Measurements from ENCODE around the gene METTL21C.

The METTL21C gene

DNA sequence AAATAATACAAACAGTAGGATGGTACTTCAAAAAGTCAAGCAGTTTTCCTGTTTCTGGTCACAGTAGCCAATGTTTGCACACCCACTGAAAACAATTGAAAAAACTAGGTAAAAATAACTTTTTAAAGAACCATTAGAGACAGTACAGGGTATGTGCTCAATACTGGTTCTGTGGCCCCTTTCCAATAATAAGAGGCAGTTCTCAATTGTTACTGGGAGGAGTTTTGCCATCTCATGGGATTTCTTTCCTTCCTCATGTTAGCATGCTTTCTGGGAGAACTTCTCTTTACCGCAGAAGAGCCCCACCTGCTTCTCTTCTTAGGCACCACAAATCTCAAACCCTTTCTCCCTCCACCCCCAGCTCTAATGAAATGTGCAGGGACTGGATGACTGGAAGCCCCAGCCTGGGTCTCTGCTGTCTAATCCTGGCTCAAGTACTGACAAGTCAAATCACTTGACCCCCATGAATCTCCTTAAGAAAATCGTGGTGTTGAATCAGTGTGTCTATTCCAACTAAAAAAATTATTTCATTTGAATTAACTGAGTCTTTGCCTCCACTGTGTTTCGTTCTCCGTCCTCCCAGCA is 14.6 kb downstream of the METTL21C start:
- H3K27me3 ChIP-seq, result no peaks in the 10 kb centered on the region
- peaks cover 0 to 7% (median 0%) of the 10 kb centered on the region in 11 experiments; a peak in 4 of 22 replicates for H3K9me3 ChIP-seq (replicated peaks in 1 of 11)
- no peak for TF ChIP-seq Cebpa-rat (IDR thresholded peaks at IDR 0.05)
- no peak overlapping the region for H3K4me3 ChIP-seq
- peaks cover 21 to 42% (median 23%) of the 10 kb centered on the region in 10 experiments for H3K4me1 ChIP-seq
- peak overlapping the region; percentile 36 to 82 (median 66) for H3K4me2 ChIP-seq
- H3K36me3 ChIP-seq, result peaks cover 46 to 52% (median 50%) of the 10 kb centered on the region in 11 experiments
- H4K20me1 ChIP-seq, result peaks cover 0 to 6% (median 0%) of the 10 kb centered on the region in 11 experiments; a peak in 3 of 22 replicates
- peak overlapping the region in 2 of 11 experiments; percentile 22 to 31; a peak in 1 of 22 replicates for H3K9ac ChIP-seq
- H3K27ac ChIP-seq, result peak overlapping the region in 9 of 11 experiments; percentile 1 to 67 (median 54); a peak in 13 of 22 replicates

DNA sequence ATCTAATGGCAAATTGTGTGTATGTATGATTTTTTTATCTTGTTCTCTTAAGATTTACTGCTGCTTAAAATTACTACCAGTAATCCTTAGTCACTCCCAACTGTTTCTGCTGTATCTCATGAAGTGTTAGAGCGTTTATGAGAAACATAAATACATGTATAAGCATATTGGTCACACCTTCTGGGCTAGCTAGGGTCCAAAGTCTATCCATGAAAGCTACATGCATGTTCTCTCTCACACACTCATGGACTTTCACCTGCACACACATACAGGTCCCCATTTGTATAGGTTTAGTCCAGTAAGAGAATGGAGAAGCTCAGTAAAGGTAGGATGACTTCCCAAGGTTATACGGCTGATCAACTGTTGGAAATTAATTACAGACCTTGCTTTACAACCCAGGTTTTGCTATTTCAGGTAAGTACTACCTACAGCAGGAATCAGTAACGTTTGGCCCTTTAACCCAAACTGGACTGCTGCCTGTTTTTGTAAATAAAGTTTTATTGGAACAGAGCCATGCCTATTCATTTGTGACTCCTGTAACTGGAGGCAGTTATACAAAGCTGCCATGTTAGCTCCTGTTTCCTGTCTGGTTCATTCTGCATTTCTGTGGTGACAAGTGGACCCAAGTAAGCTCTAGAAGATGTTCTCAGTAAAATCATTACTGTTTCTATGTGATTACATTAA is 15.3 kb downstream of the METTL21C start:
- Histone ChIP-seq H3K9ac (no peak overlapping the region), H3K4me2 (peak overlapping the region; percentile 5 to 82 (median 66); a peak in 20 of 22 replicates), H4K20me1 (peaks cover 0 to 6% (median 0%) of the 10 kb centered on the region in 11 experiments; a peak in 3 of 22 replicates), H3K27ac (peak overlapping the region in 7 of 11 experiments; percentile 29 to 67 (median 59); a peak in 8 of 22 replicates), H3K4me1 (peaks cover 21 to 42% (median 23%) of the 10 kb centered on the region in 10 experiments), H3K9me3 (replicated peaks in 1 of 11) (peaks cover 0 to 7% (median 0%) of the 10 kb centered on the region in 11 experiments; a peak in 4 of 22 replicates), H3K4me3 (no peak overlapping the region; a peak in 1 of 20 replicates), H3K27me3 (no peaks in the 10 kb centered on the region), H3K36me3 (peaks cover 52 to 58% (median 56%) of the 10 kb centered on the region in 11 experiments)
- TF ChIP-seq Cebpa-rat (IDR thresholded peaks at IDR 0.05), result no peak

DNA sequence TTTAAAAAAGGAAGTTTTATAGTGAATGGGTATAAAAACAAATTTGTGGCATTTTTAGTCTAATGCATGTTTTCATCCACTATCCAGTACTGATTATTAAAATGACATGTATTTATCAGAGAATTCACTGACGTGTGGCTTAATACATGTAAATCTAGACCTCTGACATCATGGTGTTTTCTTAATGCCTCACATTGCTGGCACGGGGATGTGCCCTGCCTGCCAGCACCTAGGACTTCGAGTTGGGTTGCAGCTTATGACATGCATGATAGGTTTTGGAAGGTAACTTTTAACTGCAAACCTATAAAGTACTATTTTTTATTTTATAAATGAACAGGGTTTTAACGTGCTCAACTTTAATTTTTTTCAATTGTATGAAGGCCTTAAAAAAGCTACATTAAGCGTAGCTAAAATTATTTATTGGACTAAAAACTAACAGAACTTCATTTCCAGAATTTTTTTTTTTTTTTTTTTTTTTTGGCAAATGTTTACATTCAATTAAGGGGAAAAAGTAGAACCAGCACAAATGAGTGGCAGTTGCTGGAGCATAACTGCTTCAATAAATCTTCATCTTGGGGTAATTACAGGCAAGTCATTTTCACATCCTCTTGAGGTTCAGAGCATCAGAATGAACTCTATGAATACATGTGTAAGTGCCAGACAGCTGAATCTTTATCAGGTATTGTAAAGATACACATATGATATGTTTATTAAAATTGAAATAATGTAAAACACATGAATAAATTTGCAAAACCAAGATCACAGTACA is 16.3 kb downstream of the METTL21C start:
- H4K20me1 ChIP-seq, result peaks cover 0 to 6% (median 0%) of the 10 kb centered on the region in 11 experiments; a peak in 4 of 22 replicates
- no peak overlapping the region for H3K4me3 ChIP-seq
- no peak overlapping the region for H3K4me2 ChIP-seq
- peaks cover 21 to 42% (median 23%) of the 10 kb centered on the region in 10 experiments for H3K4me1 ChIP-seq
- H3K9ac ChIP-seq, result no peak overlapping the region
- no peak overlapping the region for H3K27ac ChIP-seq
- TF ChIP-seq Cebpa-rat (IDR thresholded peaks at IDR 0.05), result no peak
- H3K27me3 ChIP-seq, result no peaks in the 10 kb centered on the region
- peaks cover 62 to 69% (median 67%) of the 10 kb centered on the region in 11 experiments for H3K36me3 ChIP-seq
- H3K9me3 ChIP-seq (replicated peaks in 1 of 11), result peaks cover 0 to 7% (median 0%) of the 10 kb centered on the region in 11 experiments; a peak in 4 of 22 replicates

DNA sequence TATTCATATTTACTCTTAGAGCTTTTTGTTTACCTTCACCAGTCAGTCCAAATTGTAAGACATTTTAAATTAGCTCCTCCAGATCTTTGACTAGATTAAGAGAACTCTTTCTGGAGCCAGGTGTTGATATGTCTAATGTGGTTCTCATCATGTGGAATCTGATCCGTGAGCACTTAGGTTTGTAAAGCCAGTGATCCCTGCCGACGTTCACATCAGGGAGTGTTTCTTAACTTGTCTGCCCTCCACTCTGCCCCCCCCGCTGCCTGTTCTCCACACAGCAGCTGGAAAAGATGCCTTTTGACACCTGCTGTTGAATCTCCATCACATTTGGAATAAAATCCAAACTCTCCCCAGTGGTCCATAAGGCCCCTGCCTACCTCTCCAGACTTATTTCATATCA is 17.7 kb downstream of the METTL21C start:
- H3K9me3 ChIP-seq (replicated peaks in 1 of 11), result peaks cover 0 to 5% (median 0%) of the 10 kb centered on the region in 11 experiments; a peak in 4 of 22 replicates
- H3K4me3 ChIP-seq, result no peak overlapping the region
- TF ChIP-seq Cebpa-rat (IDR thresholded peaks at IDR 0.05), result no peak
- peaks cover 77 to 83% (median 81%) of the 10 kb centered on the region in 11 experiments for H3K36me3 ChIP-seq
- peaks cover 21 to 32% (median 23%) of the 10 kb centered on the region in 10 experiments for H3K4me1 ChIP-seq
- peaks cover 0 to 17% (median 0%) of the 10 kb centered on the region in 11 experiments; a peak in 4 of 22 replicates for H4K20me1 ChIP-seq
- H3K9ac ChIP-seq, result no peak overlapping the region
- no peak overlapping the region for H3K4me2 ChIP-seq
- H3K27me3 ChIP-seq, result no peaks in the 10 kb centered on the region
- no peak overlapping the region for H3K27ac ChIP-seq

DNA sequence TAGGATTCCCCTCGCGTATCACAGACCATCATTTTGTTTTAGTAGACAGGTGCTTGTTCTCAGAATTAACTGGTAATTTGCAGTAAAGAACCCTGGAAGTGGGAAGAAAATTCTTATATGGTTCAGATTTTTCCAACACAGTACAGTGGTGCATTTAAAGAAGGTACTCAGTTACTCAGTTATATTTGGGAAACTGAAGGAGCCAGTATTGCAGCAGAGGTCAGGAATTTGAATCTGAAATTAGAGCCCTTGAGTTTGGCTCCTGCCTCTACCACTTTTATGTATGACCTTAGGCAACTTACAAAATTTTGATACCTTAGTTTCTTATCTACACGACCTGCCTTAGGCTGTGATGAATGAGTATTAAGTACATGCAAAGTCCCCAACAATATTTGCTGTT is 19.7 kb downstream of the METTL21C start:
- H3K4me1 ChIP-seq, result peaks cover 7 to 13% (median 10%) of the 10 kb centered on the region in 10 experiments
- H4K20me1 ChIP-seq, result peaks cover 0 to 11% (median 0%) of the 10 kb centered on the region in 11 experiments; a peak in 4 of 22 replicates
- no peak for TF ChIP-seq Cebpa-rat (IDR thresholded peaks at IDR 0.05)
- no peak overlapping the region for H3K27ac ChIP-seq
- no peak overlapping the region for H3K4me2 ChIP-seq
- peaks cover 0 to 22% (median 8%) of the 10 kb centered on the region in 11 experiments; a peak in 20 of 22 replicates for H3K9me3 ChIP-seq (replicated peaks in 1 of 11)
- H3K36me3 ChIP-seq, result peaks cover 95 to 100% (median 98%) of the 10 kb centered on the region in 11 experiments
- H3K27me3 ChIP-seq, result no peaks in the 10 kb centered on the region
- H3K9ac ChIP-seq, result no peak overlapping the region
- H3K4me3 ChIP-seq, result no peak overlapping the region

DNA sequence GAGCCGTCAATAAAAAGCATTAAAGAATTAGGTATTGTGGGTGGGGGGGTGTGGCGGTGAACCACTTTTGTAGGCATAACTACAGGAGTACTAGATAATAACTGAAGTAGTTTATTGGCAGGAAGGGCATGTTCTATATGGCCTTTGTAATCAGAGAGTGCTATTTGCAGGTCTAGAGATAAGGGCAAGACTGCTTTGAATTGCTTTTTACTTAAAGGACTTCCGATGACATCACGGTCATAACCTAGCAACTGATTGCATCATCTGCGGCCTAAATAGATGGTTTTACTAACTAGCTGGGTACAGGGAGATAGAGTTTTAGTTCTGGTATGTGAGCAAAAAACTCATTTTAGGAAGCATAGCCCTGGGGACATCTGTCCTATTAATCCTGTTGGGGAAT is 24.7 kb downstream of the METTL21C start:
- Histone ChIP-seq H3K27me3 (no peaks in the 10 kb centered on the region), H3K27ac (no peak overlapping the region), H3K4me2 (no peak overlapping the region), H3K9me3 (replicated peaks in 1 of 11) (peaks cover 47 to 68% (median 57%) of the 10 kb centered on the region in 11 experiments), H3K4me1 (no peaks in the 10 kb centered on the region), H3K4me3 (no peak overlapping the region), H3K36me3 (peaks cover 98 to 100% (median 100%) of the 10 kb centered on the region in 11 experiments), H4K20me1 (peaks cover 0 to 10% (median 0%) of the 10 kb centered on the region in 11 experiments; a peak in 3 of 22 replicates), H3K9ac (no peak overlapping the region)
- no peak for TF ChIP-seq Cebpa-rat (IDR thresholded peaks at IDR 0.05)

DNA sequence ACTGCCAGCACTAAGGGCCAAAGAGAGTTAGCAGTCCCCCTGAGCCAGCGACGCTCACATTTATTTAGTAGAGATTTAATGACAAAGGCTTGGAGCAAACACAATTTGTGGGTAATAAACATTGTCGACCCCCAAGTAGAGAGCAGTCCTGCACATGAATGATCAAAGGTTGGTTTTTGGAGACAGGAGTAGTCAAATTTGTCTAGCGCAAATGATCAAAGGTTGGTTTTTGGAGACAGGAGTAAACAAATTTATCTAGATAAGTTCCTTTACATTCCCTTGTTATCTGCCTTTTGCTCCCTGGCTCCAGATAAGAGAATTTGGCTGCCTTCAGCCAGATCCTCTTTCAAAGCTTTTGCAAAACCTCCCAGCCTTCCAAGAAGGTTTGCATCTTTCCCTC is 26.9 kb downstream of the METTL21C start:
- Histone ChIP-seq H3K4me2 (no peak overlapping the region), H3K9me3 (replicated peaks in 1 of 11) (peaks cover 48 to 81% (median 73%) of the 10 kb centered on the region in 11 experiments), H3K27me3 (no peaks in the 10 kb centered on the region), H3K36me3 (peaks cover 98 to 100% (median 99%) of the 10 kb centered on the region in 11 experiments), H3K9ac (no peak overlapping the region), H3K4me1 (no peaks in the 10 kb centered on the region), H4K20me1 (peaks cover 0 to 8% (median 0%) of the 10 kb centered on the region in 11 experiments; a peak in 1 of 22 replicates), H3K4me3 (peak overlapping the region in 7 of 10 experiments; percentile 2 to 37 (median 23); a peak in 3 of 20 replicates), H3K27ac (no peak overlapping the region)
- TF ChIP-seq Cebpa-rat (IDR thresholded peaks at IDR 0.05), result no peak

DNA sequence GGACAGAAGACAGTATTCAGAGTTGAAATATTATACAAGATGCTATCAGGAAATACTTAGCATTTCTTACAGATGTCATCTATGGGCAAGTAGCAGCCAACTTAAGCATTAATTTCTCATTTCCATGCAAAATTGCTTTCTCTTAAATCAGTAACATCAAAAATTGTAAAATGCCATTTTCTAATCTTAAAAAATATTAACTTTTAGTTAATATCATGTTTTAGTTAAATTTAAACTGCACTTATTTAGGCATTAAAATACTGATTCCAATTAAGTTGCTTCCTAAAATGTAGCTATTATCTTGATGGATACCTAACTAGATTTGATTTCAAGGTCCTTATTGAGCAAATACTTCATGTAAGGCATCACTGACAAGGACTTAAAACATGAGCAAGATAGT is 27.8 kb downstream of the METTL21C start:
- Histone ChIP-seq H3K4me1 (no peaks in the 10 kb centered on the region), H3K27ac (no peak overlapping the region), H3K9me3 (replicated peaks in 1 of 11) (peaks cover 48 to 81% (median 73%) of the 10 kb centered on the region in 11 experiments), H3K36me3 (peaks cover 91 to 100% (median 98%) of the 10 kb centered on the region in 11 experiments), H4K20me1 (no peaks in the 10 kb centered on the region), H3K4me3 (no peak overlapping the region; a peak in 1 of 20 replicates), H3K27me3 (no peaks in the 10 kb centered on the region), H3K4me2 (no peak overlapping the region), H3K9ac (no peak overlapping the region)
- no peak for TF ChIP-seq Cebpa-rat (IDR thresholded peaks at IDR 0.05)
